ENCODE data around the gene BCDIN3D.

The BCDIN3D gene

DNA sequence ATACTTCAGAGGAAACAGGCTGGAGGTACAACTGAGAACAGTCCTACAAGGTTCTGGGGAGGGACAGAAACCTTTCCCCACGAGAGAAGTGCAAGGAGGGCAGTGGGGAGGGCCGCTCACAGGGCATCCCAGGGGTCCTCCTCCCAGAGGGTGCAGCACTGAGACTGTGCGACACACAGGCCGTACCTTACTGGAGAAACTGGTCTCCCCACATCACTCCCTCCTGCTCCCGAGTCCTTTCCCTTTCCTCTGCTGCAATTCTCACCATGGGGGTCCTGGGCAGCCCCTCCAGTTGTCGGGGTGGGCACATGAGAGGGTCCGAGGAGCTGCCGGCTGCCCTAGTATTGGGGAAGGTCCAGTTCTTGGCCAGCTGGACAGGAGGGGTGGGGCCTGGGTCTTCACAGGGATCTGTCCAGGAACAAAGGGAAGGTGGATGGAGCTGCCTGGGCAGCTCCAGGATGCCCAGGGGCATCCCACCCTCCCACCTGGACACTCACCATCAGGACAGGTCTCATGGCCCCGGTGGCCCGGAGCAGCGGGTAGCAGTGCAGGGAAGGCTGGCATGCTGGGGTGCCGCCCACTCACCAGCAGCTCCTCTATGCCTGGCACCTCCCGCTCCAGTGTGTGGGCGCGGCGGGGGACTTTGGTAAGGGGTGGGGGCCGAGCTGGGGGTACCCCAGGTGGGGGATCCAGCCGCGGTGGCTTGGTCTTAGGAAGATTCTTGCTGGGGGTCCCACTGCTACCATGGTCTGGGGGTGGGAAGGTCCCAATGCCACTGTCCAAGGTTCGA lies 50.5 kb downstream of the BCDIN3D start:
- H3K27me3 ChIP-seq (replicated peaks; ENCODE audit: control insufficient read depth, insufficient read depth, low read length, poor library complexity, severe bottlenecking), result no peaks in the 10 kb centered on the region
- no peak overlapping the region for H3K27ac ChIP-seq (ENCODE audit: insufficient read depth, low read length, poor library complexity, severe bottlenecking)
- H3K36me3 ChIP-seq (ENCODE audit: control insufficient read depth, insufficient read depth, low read length), result no peaks in the 10 kb centered on the region
- DNase-seq, result no peak
- no peak overlapping the region for H3K4me3 ChIP-seq (ENCODE audit: insufficient read depth, low read depth, low read length, poor library complexity, severe bottlenecking)
- H3K9me3 ChIP-seq (ENCODE audit: control insufficient read depth, low read length), result no peaks in the 10 kb centered on the region
- H3K4me1 ChIP-seq (ENCODE audit: control insufficient read depth, insufficient read depth, low read length, poor library complexity, severe bottlenecking), result no peaks in the 10 kb centered on the region

GRCh38 chr12:49791700-49792099 lies 51.2 kb downstream of the BCDIN3D start:
- Histone ChIP-seq H3K4me1 (ENCODE audit: control insufficient read depth, insufficient read depth, low read length, poor library complexity, severe bottlenecking) (no peaks in the 10 kb centered on the region), H3K4me3 (ENCODE audit: insufficient read depth, low read depth, low read length, poor library complexity, severe bottlenecking) (no peak overlapping the region), H3K36me3 (ENCODE audit: control insufficient read depth, insufficient read depth, low read length) (no peaks in the 10 kb centered on the region), H3K9me3 (ENCODE audit: control insufficient read depth, low read length) (no peaks in the 10 kb centered on the region), H3K27ac (ENCODE audit: insufficient read depth, low read length, poor library complexity, severe bottlenecking) (no peak overlapping the region), H3K27me3 (replicated peaks; ENCODE audit: control insufficient read depth, insufficient read depth, low read length, poor library complexity, severe bottlenecking) (no peaks in the 10 kb centered on the region)
- DNase-seq, result no peak

- Histone ChIP-seq H3K27ac (ENCODE audit: insufficient read depth, low read length, poor library complexity, severe bottlenecking) (no peak overlapping the region), H3K9me3 (ENCODE audit: control insufficient read depth, low read length) (no peaks in the 10 kb centered on the region), H3K4me3 (ENCODE audit: insufficient read depth, low read depth, low read length, poor library complexity, severe bottlenecking) (no peak overlapping the region), H3K27me3 (replicated peaks; ENCODE audit: control insufficient read depth, insufficient read depth, low read length, poor library complexity, severe bottlenecking) (no peaks in the 10 kb centered on the region), H3K4me1 (ENCODE audit: control insufficient read depth, insufficient read depth, low read length, poor library complexity, severe bottlenecking) (no peaks in the 10 kb centered on the region), H3K36me3 (ENCODE audit: control insufficient read depth, insufficient read depth, low read length) (no peaks in the 10 kb centered on the region)
- DNase-seq, result no peak
Observed at GRCh38 chr12:49790741-49791555, 52.0 kb downstream of the BCDIN3D start.

GRCh38 chr12:49789992-49790391 lies 52.9 kb downstream of the BCDIN3D start:
- Histone ChIP-seq H3K4me1 (ENCODE audit: control insufficient read depth, insufficient read depth, low read length, poor library complexity, severe bottlenecking) (no peaks in the 10 kb centered on the region), H3K27me3 (replicated peaks; ENCODE audit: control insufficient read depth, insufficient read depth, low read length, poor library complexity, severe bottlenecking) (no peaks in the 10 kb centered on the region), H3K9me3 (ENCODE audit: control insufficient read depth, low read length) (no peaks in the 10 kb centered on the region), H3K4me3 (ENCODE audit: insufficient read depth, low read depth, low read length, poor library complexity, severe bottlenecking) (no peak overlapping the region), H3K36me3 (ENCODE audit: control insufficient read depth, insufficient read depth, low read length) (no peaks in the 10 kb centered on the region), H3K27ac (ENCODE audit: insufficient read depth, low read length, poor library complexity, severe bottlenecking) (no peak overlapping the region)
- DNase-seq, result no peak

GRCh38 chr12:49787672-49788071 lies 55.2 kb downstream of the BCDIN3D start:
- Histone ChIP-seq H3K4me3 (ENCODE audit: insufficient read depth, low read depth, low read length, poor library complexity, severe bottlenecking) (no peak overlapping the region), H3K27me3 (replicated peaks; ENCODE audit: control insufficient read depth, insufficient read depth, low read length, poor library complexity, severe bottlenecking) (no peaks in the 10 kb centered on the region), H3K27ac (ENCODE audit: insufficient read depth, low read length, poor library complexity, severe bottlenecking) (no peak overlapping the region), H3K36me3 (ENCODE audit: control insufficient read depth, insufficient read depth, low read length) (no peaks in the 10 kb centered on the region), H3K4me1 (ENCODE audit: control insufficient read depth, insufficient read depth, low read length, poor library complexity, severe bottlenecking) (no peaks in the 10 kb centered on the region), H3K9me3 (ENCODE audit: control insufficient read depth, low read length) (no peaks in the 10 kb centered on the region)
- no peak for DNase-seq
